HG02642 (cell line): ENCODE measurements around the gene CACNA1H.
"Not testable (repeated sequence)": the region's sequence is repeated elsewhere in the genome, so short reads cannot be mapped to it uniquely, and the experiment has no call there.

ENCODE experiments used
- ATAC-seq: cut with Tn5 transposase; IDR thresholded peaks from one replicate; pipeline ENCODE4 v1.9.1; 2021; ENCODE audit warnings: mild to moderate bottlenecking; ENCODE audit not compliant: unreplicated experiment, poor library complexity

CACNA1H gene

GRCh38 chr16:1185460-1186207 lies 32.7 kb downstream of the CACNA1H start:
- not testable (repeated sequence) for ATAC-seq

- ATAC-seq: no peak
Measured at GRCh38 chr16:1188432-1189189, 35.7 kb downstream of the CACNA1H start.

GRCh38 chr16:1189455-1189854 lies 36.5 kb downstream of the CACNA1H start:
- ATAC-seq: no peak

GRCh38 chr16:1190789-1191188 lies 37.9 kb downstream of the CACNA1H start:
- ATAC-seq: not testable (repeated sequence)

- ATAC-seq: no peak
Measured at GRCh38 chr16:1192384-1193073, 39.6 kb downstream of the CACNA1H start.

GRCh38 chr16:1193143-1193824 lies 40.4 kb downstream of the CACNA1H start:
- no peak for ATAC-seq

- ATAC-seq: no peak
Measured at GRCh38 chr16:1193825-1194581, 41.1 kb downstream of the CACNA1H start.

GRCh38 chr16:1194665-1195392 lies 41.9 kb downstream of the CACNA1H start:
- no peak for ATAC-seq

- no peak for ATAC-seq
Measured at GRCh38 chr16:1195393-1195666, 42.4 kb downstream of the CACNA1H start.

- no peak for ATAC-seq
Measured at GRCh38 chr16:1196494-1196893, 43.6 kb downstream of the CACNA1H start.

- no peak for ATAC-seq
Measured at GRCh38 chr16:1197237-1197866, 44.4 kb downstream of the CACNA1H start.

GRCh38 chr16:1198194-1198593 lies 45.3 kb downstream of the CACNA1H start:
- no peak for ATAC-seq

GRCh38 chr16:1198671-1199346 lies 45.9 kb downstream of the CACNA1H start:
- ATAC-seq: not testable (repeated sequence)

GRCh38 chr16:1199347-1200013 lies 46.6 kb downstream of the CACNA1H start:
- no peak for ATAC-seq

GRCh38 chr16:1200014-1200627 lies 47.2 kb downstream of the CACNA1H start:
- ATAC-seq: no peak

- ATAC-seq: no peak
Measured at GRCh38 chr16:1201444-1201843, 48.5 kb downstream of the CACNA1H start.

GRCh38 chr16:1202274-1202673 lies 49.4 kb downstream of the CACNA1H start:
- no peak for ATAC-seq
